HG02759 (cell line): ENCODE results near the gene NCOA7.

ENCODE experiments used
- ATAC-seq: cut with Tn5 transposase; IDR thresholded peaks from one replicate; pipeline ENCODE4 v1.9.1; 2021; ENCODE audit warnings: mild to moderate bottlenecking, moderate library complexity; ENCODE audit not compliant: unreplicated experiment

Gene NCOA7

DNA sequence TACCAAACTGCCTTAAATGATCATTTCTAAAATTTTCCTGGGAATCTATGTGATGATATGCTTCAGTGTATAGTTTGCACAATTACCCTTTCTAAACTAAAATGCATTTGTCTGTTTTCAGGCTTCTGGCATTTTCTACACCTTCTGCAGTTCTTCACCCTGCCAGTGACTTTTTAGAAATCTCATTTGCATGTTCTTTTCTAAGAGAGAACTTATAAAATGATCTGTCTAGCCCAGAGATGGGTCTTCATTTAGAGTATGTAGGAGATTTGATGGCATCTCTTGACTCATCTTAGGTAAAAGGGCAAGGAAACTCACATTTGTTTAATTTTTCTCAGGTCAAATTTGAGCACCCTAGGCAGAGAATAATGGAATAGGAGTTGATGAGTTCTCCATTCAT, 17.8 kb downstream of the NCOA7 start:
- ATAC-seq: no peak

- no peak for ATAC-seq
Measured at GRCh38 chr6:125809570-125810170, 18.9 kb downstream of the NCOA7 start.

GRCh38 chr6:125810445-125810844, 19.7 kb downstream of the NCOA7 start:
- peak; percentile 15 for ATAC-seq

DNA sequence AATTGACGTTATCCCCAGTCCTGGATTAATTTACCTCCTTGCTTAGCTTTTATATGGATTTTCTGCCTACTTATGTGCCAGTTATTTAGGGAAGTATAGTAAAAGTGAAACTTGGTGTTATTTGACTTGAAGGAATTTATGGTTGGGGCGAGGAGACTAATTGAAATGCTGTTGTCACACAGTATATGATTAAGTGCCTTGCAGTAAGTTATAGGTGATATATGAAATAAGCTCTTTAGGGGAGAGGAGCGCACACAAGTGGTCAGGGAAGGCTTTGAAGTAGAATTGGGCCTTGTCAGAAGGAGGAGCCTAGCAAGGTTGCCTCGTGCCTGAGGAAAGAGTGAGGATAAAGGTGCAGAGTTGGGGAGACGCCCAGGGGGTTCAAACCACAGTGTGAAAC, 20.5 kb downstream of the NCOA7 start:
- ATAC-seq: no peak

- ATAC-seq: no peak
Measured at GRCh38 chr6:125812394-125813292, 21.9 kb downstream of the NCOA7 start.

GRCh38 chr6:125814481-125814880, 23.7 kb downstream of the NCOA7 start:
- ATAC-seq: peak; percentile 35

GRCh38 chr6:125815080-125815910, 24.5 kb downstream of the NCOA7 start:
- ATAC-seq: no peak

DNA sequence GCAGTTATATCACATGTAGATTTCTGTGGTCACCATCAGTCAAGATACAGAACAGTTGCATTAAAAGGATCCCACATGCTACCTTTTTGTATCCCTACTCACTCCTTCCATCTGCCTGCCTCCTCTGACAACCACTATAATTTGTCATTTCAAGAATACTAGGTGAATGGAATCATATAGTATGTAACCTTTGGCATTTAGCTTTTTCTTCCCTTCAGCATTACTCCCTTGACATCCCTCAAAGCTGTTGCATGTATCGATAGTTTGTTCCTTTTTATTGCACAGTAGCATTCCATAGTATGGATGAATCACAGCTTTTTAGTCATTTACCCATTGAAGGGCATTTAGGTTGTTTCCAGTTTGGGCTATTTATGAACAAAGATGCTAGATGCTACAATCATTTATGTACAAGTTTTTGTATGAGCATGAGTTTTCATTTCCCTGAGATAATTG, 26.1 kb downstream of the NCOA7 start:
- ATAC-seq: no peak

GRCh38 chr6:125818225-125818657, 27.5 kb downstream of the NCOA7 start:
- peak; percentile 31 for ATAC-seq

DNA sequence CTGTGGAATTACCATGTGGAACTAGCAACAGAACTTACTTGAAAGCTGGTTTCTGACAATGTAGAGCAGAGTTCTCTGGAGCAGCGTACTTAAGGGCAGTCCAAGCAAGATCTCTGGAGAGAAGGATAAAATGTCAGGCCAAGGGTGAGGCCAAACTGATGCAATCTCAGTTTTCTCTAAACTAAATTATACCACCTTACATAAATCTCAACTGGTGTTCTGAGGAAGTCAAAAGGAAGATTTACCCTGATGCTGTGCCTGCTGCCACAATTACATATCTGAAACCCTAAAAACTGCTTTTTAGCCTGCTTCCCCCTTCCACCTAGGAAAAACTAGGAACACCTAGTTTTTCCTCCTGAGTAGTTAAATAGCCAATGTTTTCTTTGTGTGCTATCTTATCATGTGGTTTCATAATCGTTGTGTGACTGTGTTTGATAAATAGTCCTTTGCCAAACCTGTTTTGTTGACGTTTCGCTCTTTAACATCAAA, 28.1 kb downstream of the NCOA7 start:
- peak; percentile 9 for ATAC-seq

DNA sequence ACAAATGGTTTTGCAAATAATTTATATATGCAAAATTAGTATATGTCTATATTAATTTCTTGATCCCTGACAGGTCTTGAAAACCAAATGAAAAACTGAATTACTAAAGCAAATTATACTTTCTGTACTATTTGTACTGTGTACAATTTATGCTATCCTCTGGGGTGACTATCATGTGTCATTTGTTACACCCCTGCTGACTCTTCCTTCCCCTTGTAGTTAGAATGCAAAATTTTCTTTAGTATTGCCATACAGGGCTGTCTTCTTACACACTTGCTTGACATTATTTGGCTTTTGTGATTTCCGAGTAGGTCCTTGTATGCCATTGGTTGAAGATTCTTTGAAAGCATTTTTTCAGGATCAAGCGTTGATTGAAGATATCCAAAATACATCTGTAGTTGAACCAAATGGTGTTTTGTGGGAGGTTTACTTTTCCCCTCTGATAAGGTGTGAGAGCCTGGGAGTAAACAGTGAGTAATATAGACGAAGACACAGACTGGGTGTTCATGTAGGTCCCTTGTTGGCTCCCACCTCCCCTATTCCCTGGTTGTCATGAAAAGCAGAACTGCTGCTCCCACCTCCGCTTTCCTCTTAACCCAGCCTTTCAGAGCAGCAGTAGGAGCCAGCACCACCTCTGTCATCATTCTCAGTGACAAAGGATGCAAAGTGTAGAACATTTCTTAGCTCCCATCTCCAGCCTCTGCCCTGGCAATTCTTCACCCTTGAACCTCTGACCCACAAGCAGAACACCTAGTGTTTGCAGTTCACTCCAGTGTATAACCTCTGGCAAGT, 29.0 kb downstream of the NCOA7 start:
- ATAC-seq: no peak

- no peak for ATAC-seq
Measured at GRCh38 chr6:125821825-125822281, 31.1 kb downstream of the NCOA7 start.

- no peak for ATAC-seq
Measured at GRCh38 chr6:125823180-125823579, 32.4 kb downstream of the NCOA7 start.

DNA sequence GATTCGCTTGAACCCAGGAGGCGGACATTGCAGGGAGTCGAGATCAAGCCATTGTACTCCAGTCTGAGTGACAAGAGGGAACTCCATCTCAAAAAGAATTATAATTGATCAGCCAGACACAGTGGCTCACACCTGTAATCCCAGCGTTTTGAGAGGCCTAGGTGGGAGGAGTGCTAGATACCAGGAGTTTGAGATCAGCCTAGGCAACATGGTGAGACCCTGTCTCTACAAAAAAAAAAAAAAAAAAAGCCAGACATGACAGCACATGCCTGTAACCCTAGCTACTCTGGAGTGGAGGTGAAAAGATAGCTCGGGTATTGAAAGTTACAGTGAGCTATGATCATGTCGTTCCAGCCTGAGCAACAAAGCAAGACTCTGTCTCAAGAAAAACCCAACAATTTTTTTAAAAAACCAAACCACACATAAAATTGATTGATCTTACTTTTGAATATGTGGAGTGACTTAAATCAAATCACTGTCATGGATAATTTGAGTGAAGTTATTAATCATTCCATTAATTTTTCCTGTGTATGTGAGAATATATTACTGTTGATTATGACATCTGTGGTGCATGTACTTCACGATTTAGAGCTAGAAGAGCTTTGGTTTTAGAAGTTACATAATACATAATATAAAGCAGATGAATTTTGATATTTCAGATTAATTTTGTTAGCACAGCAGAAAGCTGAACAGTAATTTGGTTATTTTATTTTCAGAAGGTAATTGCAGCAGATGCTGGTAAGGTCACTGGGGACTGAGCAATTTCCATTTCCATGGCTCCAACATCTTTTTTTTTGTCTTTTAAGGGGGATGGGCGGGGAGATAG, 34.4 kb downstream of the NCOA7 start:
- no peak for ATAC-seq

GRCh38 chr6:125826695-125827463, 36.1 kb downstream of the NCOA7 start:
- ATAC-seq: no peak

GRCh38 chr6:125827788-125828320, 37.1 kb downstream of the NCOA7 start:
- no peak for ATAC-seq

- ATAC-seq: no peak
Measured at GRCh38 chr6:125828476-125829039, 37.8 kb downstream of the NCOA7 start.

DNA sequence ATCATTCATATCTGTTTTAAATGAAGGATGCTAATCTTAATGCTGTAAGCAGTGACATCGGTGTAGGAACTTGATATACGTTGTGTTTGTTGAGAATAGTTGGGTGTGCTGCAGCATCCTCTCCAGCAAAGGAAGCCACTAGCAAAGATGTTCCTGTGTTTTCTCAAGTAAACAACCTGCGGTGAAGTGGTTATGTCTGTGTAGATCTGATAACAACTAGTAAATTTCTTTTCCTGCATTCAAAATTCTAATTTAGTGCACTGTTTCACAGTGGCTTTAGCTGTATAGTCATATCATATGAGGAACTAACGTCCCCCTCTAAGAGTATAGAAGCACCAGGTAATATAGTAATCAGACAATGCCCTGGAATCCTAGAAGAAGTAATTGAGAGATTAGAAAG, 38.7 kb downstream of the NCOA7 start:
- no peak for ATAC-seq
